Right renal pelvis (tissue), 4 donors: ENCODE data around the gene LIPN. TPM values are rescaled to one million over a fixed set of nuclear protein-coding genes. Genes with fewer than 3 reads are reported as not detected.
A peak's percentile ranks its signal among the peaks of the same experiment; 100 is the strongest.

ENCODE experiments used
- DNase-seq, 4 donors: peaks; one replicate each; pipeline ENCODE4 v3.0.0-alpha.2; 2013; ENCODE audit warnings: low read depth in 4 of 4, low spot score in 3 of 4, missing footprints in 1 of 4
- polyA plus RNA-seq, 4 donors: library from polyadenylated mRNA; unstranded; fragments of 120-200 nt; gene quantifications; one replicate each; pipeline ENCODE4 v1.2.1, GENCODE V29; 2013; ENCODE audit not compliant: insufficient read length in 4 of 4

The LIPN gene
- polyA plus RNA-seq, 4 donors, result not detected

- peak in 3 of 4 donors; percentile 10 to 20 (median 10) for DNase-seq
These were observed 61.1 kb downstream of the LIPN start for GRCh38 chr10:88820748-88821401.

GRCh38 chr10:88826388-88826787 is 66.6 kb downstream of the LIPN start:
- no peak for DNase-seq

- no peak for DNase-seq
These were observed 67.9 kb downstream of the LIPN start for GRCh38 chr10:88827671-88828070.

GRCh38 chr10:88828310-88828709 is 68.5 kb downstream of the LIPN start:
- DNase-seq, result no peak

Other genes starting within 250 kb of the LIPN start
- gene RNLS, start 176.7 kb upstream of the LIPN start, polyA plus RNA-seq, result 10 to 100 TPM; 16.7 to 18.8 (median 17.8) TPM
- gene LIPJ, start 173.3 kb upstream of the LIPN start, polyA plus RNA-seq, result under 1 TPM; 0.06 to 0.39 (median 0.13) TPM
- gene LIPF, start 95.6 kb upstream of the LIPN start, polyA plus RNA-seq, result under 1 TPM; 0.18 to 0.57 (median 0.40) TPM
- gene LIPK, start 53.8 kb upstream of the LIPN start, polyA plus RNA-seq, result not detected
- gene LIPM, start 42.7 kb downstream of the LIPN start, polyA plus RNA-seq, result under 1 TPM in 1 of 4 donors, not detected in 3; 0.23 TPM
- under 1 TPM; 0.22 to 0.91 (median 0.56) TPM for gene ANKRD22, start 91.8 kb downstream of the LIPN start, polyA plus RNA-seq
- 1 to 10 TPM; 1.8 to 2.3 (median 1.9) TPM for gene STAMBPL1, start 120.2 kb downstream of the LIPN start, polyA plus RNA-seq
- gene ACTA2, start 192.8 kb downstream of the LIPN start, polyA plus RNA-seq, result 100 to 1,000 TPM; 181 to 218 (median 197) TPM
- gene FAS, start 230.8 kb downstream of the LIPN start, polyA plus RNA-seq, result 10 to 100 TPM in 3 of 4 donors, 1 to 10 TPM in 1; 9.8 to 13.9 (median 11.8) TPM